DMS153 (cell line): ENCODE data around the gene CABP7.

Experiments used
- DNase-seq: peaks from one replicate; lab custom pipeline; 2025; lab: John Stamatoyannopoulos, UW

The CABP7 gene

GRCh38 chr22:29723766-29724165 lies 4.0 kb downstream of the CABP7 start:
- DNase-seq, result no peak

- DNase-seq, result no peak
These were observed 5.0 kb downstream of the CABP7 start for GRCh38 chr22:29724843-29725242.

- DNase-seq, result no peak
These were observed 6.3 kb downstream of the CABP7 start for GRCh38 chr22:29726106-29726505.

- no peak for DNase-seq
These were observed 6.8 kb downstream of the CABP7 start for GRCh38 chr22:29726512-29727130.

- no peak for DNase-seq
These were observed 7.3 kb downstream of the CABP7 start for GRCh38 chr22:29727131-29727523.

GRCh38 chr22:29729161-29729560 lies 9.4 kb downstream of the CABP7 start:
- DNase-seq, result no peak

- DNase-seq, result no peak
These were observed 11.5 kb downstream of the CABP7 start for GRCh38 chr22:29731058-29731850.

- no peak for DNase-seq
These were observed 13.1 kb downstream of the CABP7 start for GRCh38 chr22:29732883-29733282.

- DNase-seq, result peak; percentile 85
These were observed 13.8 kb downstream of the CABP7 start for GRCh38 chr22:29733362-29734201.

GRCh38 chr22:29734406-29734805 lies 14.6 kb downstream of the CABP7 start:
- no peak for DNase-seq

- DNase-seq, result no peak
These were observed 15.0 kb downstream of the CABP7 start for GRCh38 chr22:29734838-29735237.

GRCh38 chr22:29735416-29735815 lies 15.6 kb downstream of the CABP7 start:
- no peak for DNase-seq

- DNase-seq, result no peak
These were observed 17.7 kb downstream of the CABP7 start for GRCh38 chr22:29737251-29738117.

- no peak for DNase-seq
These were observed 18.5 kb downstream of the CABP7 start for GRCh38 chr22:29738118-29738815.

GRCh38 chr22:29739346-29739875 lies 19.6 kb downstream of the CABP7 start:
- DNase-seq, result no peak

GRCh38 chr22:29740216-29740615 lies 20.4 kb downstream of the CABP7 start:
- no peak for DNase-seq

- DNase-seq, result no peak
These were observed 22.1 kb downstream of the CABP7 start for GRCh38 chr22:29741926-29742325.

- DNase-seq, result no peak
These were observed 22.5 kb downstream of the CABP7 start for GRCh38 chr22:29742326-29742725.

- peak; percentile 8 for DNase-seq
These were observed 25.1 kb downstream of the CABP7 start for GRCh38 chr22:29744902-29745301.

- no peak for DNase-seq
These were observed 28.0 kb downstream of the CABP7 start for GRCh38 chr22:29747832-29748231.
